Brain microvascular endothelial cell (primary cell): ENCODE data around the gene SHOC2.

Source experiments
- DNase-seq: peaks from one replicate; pipeline ENCODE4 v3.0.0-alpha.2; 2020
- H3K27ac ChIP-seq: fragments of 250-450 bp; sonication (Bioruptor Pico); 2 replicates; pipeline ENCODE4 v1.5.1; 2020; ENCODE audit warnings: mild to moderate bottlenecking, moderate library complexity
- H3K27me3 ChIP-seq: fragments of 250-450 bp; sonication (Bioruptor Pico); replicated peaks from 2 replicates; pipeline ENCODE4 v1.5.1; 2020; ENCODE audit warnings: mild to moderate bottlenecking
- H3K36me3 ChIP-seq: fragments of 250-450 bp; sonication (Bioruptor Pico); replicated peaks from 2 replicates; pipeline ENCODE4 v1.5.1; 2020; ENCODE audit warnings: mild to moderate bottlenecking
- H3K4me3 ChIP-seq: 2 replicates; pipeline ENCODE4 v1.5.1; 2011; ENCODE audit warnings: low read depth, mild to moderate bottlenecking, control low read depth, low read length, moderate library complexity
- CTCF ChIP-seq: IDR thresholded peaks from 2 replicates; pipeline ENCODE4 v1.5.1; 2011; ENCODE audit warnings: low read depth, mild to moderate bottlenecking, moderate library complexity, low read length, control low read depth, inconsistent platforms; ENCODE audit errors: missing control alignments
- in situ Hi-C: cut with HindIII; loops from 2 replicates; pipeline ENCODE4 v1.10.0; 2017; ENCODE audit warnings: low sequenced_read_pairs, low pct_ligation_motif_present

SHOC2 gene

GRCh38 chr10:110946496-110946895 is 27.1 kb downstream of the SHOC2 start:
- DNase-seq, result no peak
- no peak for TF ChIP-seq CTCF

GRCh38 chr10:110947061-110947595 is 27.7 kb downstream of the SHOC2 start:
- no peak overlapping the region for H3K4me3 ChIP-seq
- H3K27ac ChIP-seq, result no peak overlapping the region
- peak; percentile 34 for DNase-seq
- in situ Hi-C loops, result no loop called here
- H3K36me3 ChIP-seq, result no peaks in the 10 kb centered on the region
- no peaks in the 10 kb centered on the region for H3K27me3 ChIP-seq
- TF ChIP-seq CTCF, result no peak

More at GRCh38 chr10:110946496-110946895, 27.1 kb downstream of the SHOC2 start:
- no peak overlapping the region for H3K4me3 ChIP-seq
- no peak overlapping the region for H3K27ac ChIP-seq
- no peaks in the 10 kb centered on the region for H3K27me3 ChIP-seq
- in situ Hi-C loops, result no loop called here
- no peaks in the 10 kb centered on the region for H3K36me3 ChIP-seq

- Histone ChIP-seq H3K4me3 (no peak overlapping the region), H3K36me3 (no peaks in the 10 kb centered on the region), H3K27ac (no peak overlapping the region), H3K27me3 (no peaks in the 10 kb centered on the region)
- in situ Hi-C loops, result no loop called here
- TF ChIP-seq CTCF, result no peak
- no peak for DNase-seq
Measured at GRCh38 chr10:110951381-110951780, 32.0 kb downstream of the SHOC2 start.

- no peak for DNase-seq
- Histone ChIP-seq H3K36me3 (no peaks in the 10 kb centered on the region), H3K27ac (no peak overlapping the region), H3K4me3 (no peak overlapping the region), H3K27me3 (no peaks in the 10 kb centered on the region)
- in situ Hi-C loops, result no loop called here
- no peak for TF ChIP-seq CTCF
Measured at GRCh38 chr10:110957606-110958005, 38.2 kb downstream of the SHOC2 start.

GRCh38 chr10:110959379-110960332 is 40.3 kb downstream of the SHOC2 start:
- no peak for DNase-seq
- TF ChIP-seq CTCF, result no peak
- Histone ChIP-seq H3K27me3 (no peaks in the 10 kb centered on the region), H3K27ac (no peak overlapping the region), H3K4me3 (no peak overlapping the region), H3K36me3 (no peaks in the 10 kb centered on the region)
- in situ Hi-C loops, result no loop called here
